ENCODE measurements around the gene PLEKHH2.

DNA sequence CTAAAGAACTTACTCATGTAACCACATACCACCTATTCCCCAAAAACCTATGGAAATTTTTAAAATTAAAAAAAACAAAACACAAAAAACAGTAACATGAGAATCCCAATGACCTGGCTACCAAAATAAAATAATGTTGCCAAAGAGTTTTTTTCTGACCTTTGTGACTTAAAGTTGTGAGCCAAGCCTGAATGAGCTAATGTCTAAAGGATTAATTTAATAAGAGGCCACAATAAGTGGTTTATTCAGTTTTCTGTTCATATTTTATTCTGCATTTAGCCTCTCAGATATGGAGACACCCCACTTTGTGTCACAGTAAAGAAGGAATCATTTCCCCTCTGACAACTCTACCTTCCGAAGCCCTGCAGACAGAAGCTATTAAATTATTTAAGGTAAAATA is 94.2 kb downstream of the PLEKHH2 start:
- TF ChIP-seq SP1 (IDR thresholded peaks at IDR 0.05) (no peak), L3MBTL2 (conservative IDR thresholded peaks at IDR 0.05) (no peak), FOXA1 (IDR thresholded peaks at IDR 0.05) (no peak), HDGF (IDR thresholded peaks at IDR 0.05; ENCODE audit: borderline replicate concordance) (no peak), SUZ12 (IDR thresholded peaks at IDR 0.05) (no peak), TARDBP (IDR thresholded peaks at IDR 0.05) (no peak), FOXK2 (IDR thresholded peaks at IDR 0.05) (no peak), BHLHE40 (IDR thresholded peaks at IDR 0.05; ENCODE audit: borderline replicate concordance) (no peak), ELF4 (IDR thresholded peaks at IDR 0.05) (no peak), FOXM1 (IDR thresholded peaks at IDR 0.05; ENCODE audit: borderline replicate concordance) (no peak), NFRKB (IDR thresholded peaks at IDR 0.05) (no peak), LEF1 (IDR thresholded peaks at IDR 0.05; ENCODE audit: borderline replicate concordance) (no peak)

All from HEK293T (cell line).